Hepatic stellate cell (primary cell): ENCODE data around the gene PARD3.

Experiments used
- DNase-seq: peaks from one replicate; pipeline ENCODE4 v3.0.0; 2011; ENCODE audit warnings: low spot score

PARD3 gene

GRCh38 chr10:34154383-34154900 is 660.7 kb downstream of the PARD3 start:
- DNase-seq = no peak

- no peak for DNase-seq
These were observed 661.3 kb downstream of the PARD3 start for GRCh38 chr10:34153663-34154382.

GRCh38 chr10:34152434-34152833 is 662.7 kb downstream of the PARD3 start:
- DNase-seq = no peak

GRCh38 chr10:34151931-34152330 is 663.2 kb downstream of the PARD3 start:
- DNase-seq = no peak

GRCh38 chr10:34151481-34151880 is 663.6 kb downstream of the PARD3 start:
- DNase-seq = no peak

GRCh38 chr10:34150103-34150502 is 665.0 kb downstream of the PARD3 start:
- no peak for DNase-seq

- no peak for DNase-seq
These were observed 666.8 kb downstream of the PARD3 start for GRCh38 chr10:34148305-34148657.

GRCh38 chr10:34147641-34148304 is 667.3 kb downstream of the PARD3 start:
- no peak for DNase-seq

GRCh38 chr10:34145715-34146114 is 669.4 kb downstream of the PARD3 start:
- peak; percentile 26 for DNase-seq

- DNase-seq = no peak
These were observed 671.6 kb downstream of the PARD3 start for GRCh38 chr10:34143466-34143865.

- DNase-seq = no peak
These were observed 673.9 kb downstream of the PARD3 start for GRCh38 chr10:34141032-34141680.

GRCh38 chr10:34139559-34139958 is 675.5 kb downstream of the PARD3 start:
- DNase-seq = no peak

GRCh38 chr10:34137955-34138354 is 677.1 kb downstream of the PARD3 start:
- DNase-seq = no peak

- no peak for DNase-seq
These were observed 677.9 kb downstream of the PARD3 start for GRCh38 chr10:34137201-34137600.

- DNase-seq = no peak
These were observed 679.6 kb downstream of the PARD3 start for GRCh38 chr10:34135515-34135914.

GRCh38 chr10:34134602-34135001 is 680.5 kb downstream of the PARD3 start:
- no peak for DNase-seq

- DNase-seq = no peak
These were observed 681.7 kb downstream of the PARD3 start for GRCh38 chr10:34133406-34133805.

- no peak for DNase-seq
These were observed 683.9 kb downstream of the PARD3 start for GRCh38 chr10:34131152-34131551.

GRCh38 chr10:34127676-34128075 is 687.4 kb downstream of the PARD3 start:
- DNase-seq = no peak

- no peak for DNase-seq
These were observed 688.5 kb downstream of the PARD3 start for GRCh38 chr10:34126371-34127151.

- DNase-seq = no peak
These were observed 689.4 kb downstream of the PARD3 start for GRCh38 chr10:34125702-34126101.

GRCh38 chr10:34124522-34125035 is 690.5 kb downstream of the PARD3 start:
- no peak for DNase-seq
